K562 (cell line): ENCODE measurements around the gene WDR64. TPM values are rescaled to one million over a fixed set of nuclear protein-coding genes. Genes with fewer than 3 reads are reported as not detected.

Experiments
- ATAC-seq: fragments of 200-7000 bp; cut with Tn5 transposase; 3 replicates; pipeline ENCODE4 v1.9.1; 2020; ENCODE audit warnings: moderate library complexity
- BruUV-seq: library from RNA; stranded (reverse); fragments of 400-500 nt; replicated peaks from 2 replicates; lab custom pipeline; 2021; lab: Mats Ljungman, UMichigan
- CTCF ChIA-PET: fragments of 300-600 bp; formaldehyde crosslinking; extraction: SDS; loops from one replicate; lab custom pipeline; 2021; ENCODE audit warnings: low intra/inter-chr PET ratio; lab: Yijun Ruan, JAX
- POLR2A ChIA-PET: fragments of 300-600, 350-650 bp; sonication (Branson Sonifier 250); formaldehyde crosslinking; extraction: SDS; loops from one replicate; lab custom pipeline; 2021; ENCODE audit warnings: antibody characterized with exemption, inconsistent platforms; lab: Yijun Ruan, JAX
- DNase-seq, 4 experiments: peaks; one replicate each; pipeline versions ENCODE4 v3.0.0 to v3.0.0-alpha.2; 2011 to 2018; ENCODE audit warnings: low spot score in 3 of 4, mixed read lengths in 3 of 4; ENCODE audit errors: extremely low read depth in 1 of 4
- FAIRE-seq: peaks from 2 replicates; lab custom pipeline; 2011; peaks lifted over from hg19 to GRCh38; lab: Jason Lieb, UNC
- H2AFZ ChIP-seq: 2 replicates; pipeline ENCODE4 v1.6.0; 2011; ENCODE audit warnings: low read depth, low read length, control low read depth, inconsistent platforms
- H3K27ac ChIP-seq: fragments of 200-600 bp; 3 replicates; pipeline ENCODE4 v1.8.0; 2011; ENCODE audit warnings: low read depth, mild to moderate bottlenecking, control low read depth, inconsistent platforms, low read length, moderate library complexity, mixed read lengths; ENCODE audit errors: extremely low read depth
- H3K27me3 ChIP-seq, 2 experiments: fragments of 300-600 bp in 1 of 2; 2 replicates in 1 of 2; 3 replicates in 1 of 2; pipeline versions ENCODE4 v1.6.0 to v1.8.0; 2011; ENCODE audit warnings: inconsistent platforms in 2 of 2, low read length in 2 of 2, mild to moderate bottlenecking in 1 of 2, mixed read lengths in 1 of 2, moderate library complexity in 1 of 2; ENCODE audit not compliant: control insufficient read depth in 2 of 2, insufficient read depth in 2 of 2
- H3K36me3 ChIP-seq: fragments of 300-600 bp; 3 replicates; pipeline ENCODE4 v1.8.0; 2011; ENCODE audit warnings: mild to moderate bottlenecking, low read length, inconsistent platforms; ENCODE audit not compliant: control insufficient read depth, insufficient read depth
- H3K4me1 ChIP-seq, 2 experiments: fragments of 200-600 bp in 1 of 2; replicated peaks in 1 of 2; 2 replicates in 1 of 2; 3 replicates in 1 of 2; pipeline versions ENCODE4 v1.5.1 to v1.8.0; 2011; ENCODE audit warnings: inconsistent platforms in 2 of 2, low read length in 2 of 2, mild to moderate bottlenecking in 1 of 2, mixed read lengths in 1 of 2, moderate library complexity in 1 of 2; ENCODE audit not compliant: control insufficient read depth in 2 of 2, insufficient read depth in 2 of 2
- H3K4me2 ChIP-seq: 2 replicates; pipeline ENCODE4 v1.6.1; 2011; ENCODE audit warnings: low read length, control low read depth, inconsistent platforms, mixed read lengths; ENCODE audit not compliant: insufficient read depth
- H3K4me3 ChIP-seq: fragments of 200-600 bp; sonication (generic), shearing (Covaris generic); 2 replicates; pipeline ENCODE4 v1.5.1; 2016; ENCODE audit warnings: control low read depth, inconsistent platforms
- H3K79me2 ChIP-seq: fragments of 200-600 bp; 3 replicates; pipeline ENCODE4 v1.8.0; 2011; ENCODE audit warnings: low read length, inconsistent platforms; ENCODE audit not compliant: control insufficient read depth, insufficient read depth
- H3K9ac ChIP-seq, 2 experiments: 2 replicates each; pipeline versions ENCODE4 v1.6.0 to v1.6.1; 2011; ENCODE audit warnings: low read depth in 2 of 2, low read length in 2 of 2, control low read depth in 1 of 2, inconsistent platforms in 1 of 2, mild to moderate bottlenecking in 1 of 2, mixed read lengths in 1 of 2; ENCODE audit not compliant: insufficient read depth in 1 of 2
- H3K9me1 ChIP-seq: one replicate; pipeline ENCODE4 v1.6.0; 2011; ENCODE audit warnings: inconsistent platforms, mild to moderate bottlenecking, low read length, moderate library complexity; ENCODE audit not compliant: control insufficient read depth, insufficient read depth
- H3K9me3 ChIP-seq: replicated peaks from 2 replicates; pipeline ENCODE4 v1.5.1; 2011; ENCODE audit warnings: low read depth, low read length, inconsistent platforms; ENCODE audit not compliant: control insufficient read depth, insufficient read depth
- H4K20me1 ChIP-seq: replicated peaks from 2 replicates; pipeline ENCODE4 v1.6.1; 2011; ENCODE audit warnings: low read length, inconsistent platforms, mixed read lengths; ENCODE audit not compliant: control insufficient read depth, insufficient read depth
- BCL6 ChIP-seq: fragments of 250-450 bp; sonication (Bioruptor Pico); IDR thresholded peaks from 2 replicates; pipeline ENCODE4 v1.4.0; 2020
- HMG20A ChIP-seq: fragments of 450-650 bp; formaldehyde crosslinking; conservative IDR thresholded peaks from 2 replicates; pipeline ENCODE4 v1.4.0; 2020; ENCODE audit warnings: mild to moderate bottlenecking, mixed read lengths
- NFXL1 ChIP-seq: fragments of 450-650 bp; formaldehyde crosslinking; IDR thresholded peaks from 2 replicates; pipeline ENCODE4 v1.4.0; 2021; ENCODE audit warnings: mild to moderate bottlenecking
- SPI1 ChIP-seq: IDR thresholded peaks from 2 replicates; pipeline ENCODE4 v1.6.1; 2011; ENCODE audit warnings: low read depth, low read length, control low read depth, borderline replicate concordance
- ZNF77 ChIP-seq: fragments of 250-450 bp; sonication (Bioruptor Pico); IDR thresholded peaks from 2 replicates; pipeline ENCODE4 v1.5.0; 2020
- WGBS: fragments of 100-300 bp; shearing (Covaris generic); methylation state at CpG from one replicate; pipeline ENCODE4 v1.1.6; 2016; ENCODE audit warnings: low coverage, mixed read lengths; ENCODE audit not compliant: insufficient coverage; ENCODE audit errors: missing lambda C conversion rate; 5-methylcytosine and 5-hydroxymethylcytosine counted together
- in situ Hi-C: fragments of 300-500 bp; cut with MboI; formaldehyde crosslinking; loops from 4 replicates; pipeline ENCODE4 v1.15.0; 2018; ENCODE audit warnings: inconsistent platforms, mixed read lengths
- intact Hi-C: fragments of 100-400 bp; cut with micrococcal nuclease; formaldehyde crosslinking; loops from 2 replicates; pipeline ENCODE4 v1.14.2; 2022
- polyA plus RNA-seq, 8 experiments: library from polyadenylated mRNA; depleted of rRNA in 4 of 8; stranded (reverse) in 5 of 8; unstranded in 3 of 8; fragments of >200 nt; fragmentation: Nextera tagmentation in 2 of 8; fragmentation: Illumina TruSeq in 1 of 8; extraction: Ambion mirVana in 2 of 8; extraction: Trizol in 1 of 8; gene quantifications; 2 replicates each; pipeline versions ENCODE4 v1.2.1 to v1.2.3, GENCODE V29; 2011 to 2014; ENCODE audit warnings: inconsistent platforms in 1 of 8, missing spikeins in 1 of 8
- total RNA-seq, 7 experiments: library from RNA; depleted of rRNA in 6 of 7; stranded (reverse); fragments of >200 nt in 6 of 7; fragmentation: Illumina TruSeq in 2 of 7; extraction: Trizol in 2 of 7; gene quantifications; 2 replicates each; pipeline versions ENCODE4 v1.2.1 to v1.2.3, GENCODE V29; 2011 to 2021; ENCODE audit warnings: low replicate concordance in 1 of 7
- TF ChIP-seq, protein P1 (sequence below), 2 experiments: fragments of 450-650 bp in 1 of 2; sonication (generic) in 1 of 2; formaldehyde crosslinking; conservative IDR thresholded peaks; 2 replicates each; pipeline versions ENCODE4 v1.4.0 to v1.8.1; 2020 to 2022; ENCODE audit warnings: mild to moderate bottlenecking in 1 of 2, missing genetic modification reagents in 1 of 2

WDR64 gene
- total and polyA plus RNA-seq, 9 of the 15 experiments (the other 6 are each of a cell fraction or from before 2014, with no cell fraction given): 0.06 to 0.29 (median 0.19) TPM; not detected in 5

DNA sequence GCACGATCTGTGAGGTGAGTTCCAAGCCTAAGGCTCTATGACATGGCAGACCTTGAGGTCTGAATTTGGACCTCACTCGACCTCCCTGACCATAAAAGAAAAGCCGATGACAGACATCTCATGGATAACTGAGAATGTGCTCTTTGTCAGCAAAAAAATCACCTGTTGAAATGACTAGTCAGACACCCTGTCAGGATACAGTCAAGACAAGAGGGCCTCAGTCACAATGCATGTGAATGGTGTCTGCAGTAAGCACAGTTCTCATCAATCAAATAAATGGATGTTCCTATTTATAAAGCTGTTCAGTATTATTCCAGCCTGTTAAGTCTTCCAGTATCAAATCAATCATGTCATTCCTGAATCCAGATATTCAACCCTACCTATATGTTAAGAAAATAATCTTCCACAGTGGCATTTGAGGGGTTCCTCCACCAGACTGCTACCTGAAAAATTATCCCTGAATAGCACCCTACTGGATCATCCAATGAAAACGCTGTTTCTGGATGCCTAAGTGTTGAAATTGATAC is 167.3 kb downstream of the WDR64 start (continued):
- TF ChIP-seq HMG20A (no peak), ZNF77 (CRISPR knock-in tag) (no peak), NFXL1 (CRISPR knock-in tag) (no peak)
- TF ChIP-seq, protein P1, sequence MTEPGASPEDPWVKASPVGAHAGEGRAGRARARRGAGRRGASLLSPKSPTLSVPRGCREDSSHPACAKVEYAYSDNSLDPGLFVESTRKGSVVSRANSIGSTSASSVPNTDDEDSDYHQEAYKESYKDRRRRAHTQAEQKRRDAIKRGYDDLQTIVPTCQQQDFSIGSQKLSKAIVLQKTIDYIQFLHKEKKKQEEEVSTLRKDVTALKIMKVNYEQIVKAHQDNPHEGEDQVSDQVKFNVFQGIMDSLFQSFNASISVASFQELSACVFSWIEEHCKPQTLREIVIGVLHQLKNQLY (CRISPR knock-in tag; conservative IDR thresholded peaks at IDR 0.05): no peak

DNA sequence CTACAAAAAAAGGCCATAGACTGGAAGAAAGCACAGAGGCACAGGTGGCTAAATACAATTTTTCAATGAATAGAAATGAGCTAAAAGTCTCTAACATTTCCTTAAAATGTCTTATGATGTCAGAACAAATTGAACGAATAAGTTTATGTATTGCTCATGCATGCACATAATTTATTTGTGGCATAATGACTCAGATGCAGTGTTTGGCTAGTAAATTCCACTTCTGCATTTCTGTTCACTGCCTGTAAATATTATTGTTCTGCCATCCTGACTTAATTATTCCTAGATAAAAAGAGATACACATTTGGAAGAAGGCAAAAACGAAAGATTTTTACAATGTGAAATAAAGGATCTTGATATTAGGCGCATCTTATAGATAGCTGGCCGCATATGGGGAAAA is 169.3 kb downstream of the WDR64 start:
- H3K9ac ChIP-seq: no peak overlapping the region
- DNase-seq: no peak
- ATAC-seq: no peak
- no peak overlapping the region for H3K4me3 ChIP-seq
- no peak for FAIRE-seq
- no peaks in the 10 kb centered on the region for H3K79me2 ChIP-seq
- no TSS peak for BruUV-seq
- ChIA-PET POLR2A (no interaction called here), CTCF (no interaction called here)
- in situ Hi-C loops (no loop called here), intact Hi-C loops (no loop called here)
- no peaks in the 10 kb centered on the region for H3K36me3 ChIP-seq
- H3K9me3 ChIP-seq: 0 out of 2 replicates have a peak, but pooled peaks cover 2% of the 10 kb centered on the region
- peaks cover 0 to 11% of the 10 kb centered on the region in 2 experiments; a peak in 1 of 5 replicates for H3K4me1 ChIP-seq
- H3K27me3 ChIP-seq: no peaks in the 10 kb centered on the region
- H4K20me1 ChIP-seq: no peaks in the 10 kb centered on the region
- TF ChIP-seq SPI1: 0 out of 2 replicates have a peak, but pooled peaks have one; percentile 19
- no peak for TF ChIP-seq BCL6 (CRISPR knock-in tag)
- no peak overlapping the region for H3K27ac ChIP-seq
- H3K9me1 ChIP-seq: no peaks in the 10 kb centered on the region
- no peak overlapping the region for H2AFZ ChIP-seq
- 57% methylated on average over 4 of the region's 4 CpGs for WGBS
- H3K4me2 ChIP-seq: no peak overlapping the region
